ENCODE measurements around the gene ERGIC1. TPM values are rescaled to one million over a fixed set of nuclear protein-coding genes. Genes with fewer than 3 reads are reported as not detected.

Gene ERGIC1
- total and polyA plus RNA-seq, 2 of the 8 experiments (the other 6 are each of a cell fraction or from before 2014, with no cell fraction given) = 95.3 to 106 TPM

DNA sequence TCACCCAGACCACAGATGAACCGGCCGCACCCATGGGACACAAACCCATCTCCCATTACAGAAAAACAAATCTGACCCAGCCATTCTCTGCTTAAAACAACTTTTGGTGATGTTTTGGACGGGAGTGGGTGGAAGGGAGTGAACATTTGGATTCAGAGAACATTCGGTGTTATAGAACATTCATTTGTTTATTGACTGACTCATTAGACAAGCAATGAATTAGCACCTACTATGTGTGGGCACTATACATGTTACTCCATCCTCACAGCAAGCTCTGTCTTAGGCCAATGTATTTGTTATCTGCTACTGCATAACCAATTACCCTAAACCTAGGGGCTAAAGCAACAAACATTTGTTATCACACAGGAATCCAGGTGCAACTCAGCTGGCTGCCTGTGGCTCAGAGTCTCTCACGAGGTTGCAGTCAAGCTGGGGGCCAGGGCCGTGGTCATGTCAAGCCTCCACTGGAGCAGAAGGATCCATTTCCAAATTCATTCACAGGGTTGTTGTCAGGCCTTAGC, 5.1 kb upstream of the ERGIC1 start:
- H2AFZ ChIP-seq (ENCODE audit: low read length) = no peak overlapping the region
- CTCF ChIA-PET (ENCODE audit: partially characterized antibody) = interaction anchor here (0.6 to 2.2 kb wide), 4 partner anchors 11 to 116 kb away, joined by 3 to 9 read pairs (median 4); no protein-coding TSS in a partner anchor
- TF ChIP-seq SIN3A (conservative IDR thresholded peaks at IDR 0.05 in 1 of 2, IDR thresholded peaks at IDR 0.05 in 1 of 2; ENCODE audit: low read depth in 1 of 2, low read length in 2 of 2) (no peak), CHD2 (IDR thresholded peaks at IDR 0.05; ENCODE audit: low read length) (no peak), BACH1 (IDR thresholded peaks at IDR 0.05; ENCODE audit: low read length) (no peak), ASH2L (IDR thresholded peaks at IDR 0.05; ENCODE audit: low read length) (no peak), RNF2 (IDR thresholded peaks at IDR 0.05; ENCODE audit: borderline replicate concordance, low read depth, low read length, missing control alignments, poor library complexity, severe bottlenecking) (no peak), RAD21 (IDR thresholded peaks at IDR 0.05 in 1 of 2, conservative IDR thresholded peaks at IDR 0.05 in 1 of 2; ENCODE audit: low read depth in 2 of 2, low read length in 2 of 2) (no peak), SP4 (IDR thresholded peaks at IDR 0.05; ENCODE audit: low read length) (no peak), SAP30 (IDR thresholded peaks at IDR 0.05; ENCODE audit: insufficient read depth, insufficient replicate concordance, low read length) (no peak), SIX5 (IDR thresholded peaks at IDR 0.05; ENCODE audit: low read depth, low read length) (no peak), EGR1 (IDR thresholded peaks at IDR 0.05; ENCODE audit: borderline replicate concordance, low read depth, low read length) (no peak), HDAC6 (IDR thresholded peaks at IDR 0.05; ENCODE audit: low read depth, low read length) (no peak)
- TF ChIP-seq, protein P1, sequence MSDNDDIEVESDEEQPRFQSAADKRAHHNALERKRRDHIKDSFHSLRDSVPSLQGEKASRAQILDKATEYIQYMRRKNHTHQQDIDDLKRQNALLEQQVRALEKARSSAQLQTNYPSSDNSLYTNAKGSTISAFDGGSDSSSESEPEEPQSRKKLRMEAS (IDR thresholded peaks at IDR 0.05) = no peak

More for the DNA sequence above, 5.1 kb upstream of the ERGIC1 start:
- peaks cover 0 to 10% (median 7%) of the 10 kb centered on the region in 4 experiments; a peak in 6 of 7 replicates for H3K4me1 ChIP-seq (replicated peaks in 1 of 4; ENCODE audit: control insufficient read depth in 3 of 4, insufficient read depth in 4 of 4, low read length in 3 of 4)
- no peak overlapping the region for H2AK5ac ChIP-seq (ENCODE audit: low read depth, low read length)
- H3K9me3 ChIP-seq (ENCODE audit: insufficient read depth in 2 of 2, low read depth in 1 of 2, low read length in 1 of 2) = peaks cover 7 to 9% of the 10 kb centered on the region in 2 experiments; a peak in 3 of 4 replicates
- no peak overlapping the region for H2BK5ac ChIP-seq (ENCODE audit: low read depth, low read length)
- no peaks in the 10 kb centered on the region for H3K27me3 ChIP-seq (replicated peaks in 1 of 4; ENCODE audit: control insufficient read depth in 3 of 4, extremely low read depth in 1 of 4, insufficient read depth in 3 of 4, low read length in 3 of 4)
- no peak overlapping the region for H3K23ac ChIP-seq (ENCODE audit: insufficient read length)
- H3K9ac ChIP-seq (replicated peaks in 1 of 4; ENCODE audit: extremely low read depth in 1 of 4, low read depth in 3 of 4, low read length in 3 of 4) = no peak overlapping the region
- H2BK15ac ChIP-seq (ENCODE audit: low read length) = no peak overlapping the region
- H3K4me3 ChIP-seq (ENCODE audit: extremely low read depth in 1 of 4, insufficient read depth in 2 of 4, low read depth in 3 of 4, low read length in 4 of 4) = no peak overlapping the region
- no peak overlapping the region for H3K14ac ChIP-seq (ENCODE audit: insufficient read length)
- H2BK20ac ChIP-seq (ENCODE audit: low read length) = no peak overlapping the region
- H3K79me1 ChIP-seq (ENCODE audit: low read depth, low read length) = no peaks in the 10 kb centered on the region; the same call in 1 of the 2 replicates
- no peak overlapping the region for H3K18ac ChIP-seq (ENCODE audit: extremely low read depth, low read length)
- H4K91ac ChIP-seq (replicated peaks; ENCODE audit: insufficient read length, low read length) = no peak overlapping the region
- no peak overlapping the region for H2BK12ac ChIP-seq (ENCODE audit: low read depth, low read length)
- H2BK120ac ChIP-seq (replicated peaks; ENCODE audit: low read depth, low read length) = no peak overlapping the region
- H4K8ac ChIP-seq (ENCODE audit: extremely low read depth, insufficient read depth, low read length) = no peak overlapping the region
- no peak overlapping the region for H4K5ac ChIP-seq (ENCODE audit: insufficient read length, low read depth, low read length)
- DNase-seq (ENCODE audit: low read depth in 1 of 2, low spot score in 2 of 2) = no peak
- H3K23me2 ChIP-seq (ENCODE audit: low read depth, low read length) = peaks cover 2% of the 10 kb centered on the region; the same call in 1 of the 2 replicates
- 80% methylated on average over 6 of the region's 6 CpGs; no CpG with 5 or more reads in 1 of the 2 experiments for WGBS, 2 experiments (ENCODE audit: extremely low coverage in 1 of 2, insufficient coverage in 1 of 2, insufficient read length in 1 of 2, insufficient replicate concordance in 2 of 2, low coverage in 1 of 2, low lambda C conversion rate in 2 of 2, missing lambda C conversion rate in 1 of 2)
- no peak for FAIRE-seq
- H3K4ac ChIP-seq (replicated peaks; ENCODE audit: insufficient read length, low read depth, low read length) = no peak overlapping the region
- no peaks in the 10 kb centered on the region for H4K20me1 ChIP-seq (replicated peaks in 1 of 2; ENCODE audit: control insufficient read depth in 1 of 2, insufficient read depth in 2 of 2, low read length in 2 of 2)
- no peaks in the 10 kb centered on the region; a peak in 2 of 8 replicates for H3K36me3 ChIP-seq (ENCODE audit: control insufficient read depth in 2 of 4, insufficient read depth in 4 of 4, low read length in 3 of 4)
- no peak overlapping the region for H3K56ac ChIP-seq (replicated peaks; ENCODE audit: insufficient read length, low read depth, low read length)
- no peak overlapping the region for H3K4me2 ChIP-seq (ENCODE audit: insufficient read depth in 1 of 2, low read depth in 2 of 2, low read length in 2 of 2)
- POLR2A ChIA-PET (ENCODE audit: partially characterized antibody) = interaction anchor here (2.1 kb wide), 1 partner anchor 58 kb away, joined by 12 read pairs; the partner anchor contains the start of gene DUSP1
- no peak overlapping the region for H3K27ac ChIP-seq (ENCODE audit: low read depth, low read length)
- H3K79me2 ChIP-seq (ENCODE audit: control insufficient read depth in 1 of 2, insufficient read depth in 2 of 2, low read length in 2 of 2) = no peaks in the 10 kb centered on the region
